Activated T-helper 9 cell treated with anti-CD3 and anti-CD28 coated beads, Interleukin-2, amount 50 U/mL, for 16 hours (primary cell): ENCODE data around the gene TEX38.
"Not testable (repeated sequence)": the region's sequence is repeated elsewhere in the genome, so short reads cannot be mapped to it uniquely, and the experiment has no call there.

Experiments
- DNase-seq: peaks from one replicate; pipeline ENCODE4 v3.0.0-alpha.2; 2020; ENCODE audit warnings: low read depth

Gene TEX38

GRCh38 chr1:46671554-46671953, at the start of gene TEX38:
Gene TEX38 (plus strand): TSS chr1:46671854. CDS start chr1:46671935, 81 bp downstream.
- DNase-seq, result no peak

DNA sequence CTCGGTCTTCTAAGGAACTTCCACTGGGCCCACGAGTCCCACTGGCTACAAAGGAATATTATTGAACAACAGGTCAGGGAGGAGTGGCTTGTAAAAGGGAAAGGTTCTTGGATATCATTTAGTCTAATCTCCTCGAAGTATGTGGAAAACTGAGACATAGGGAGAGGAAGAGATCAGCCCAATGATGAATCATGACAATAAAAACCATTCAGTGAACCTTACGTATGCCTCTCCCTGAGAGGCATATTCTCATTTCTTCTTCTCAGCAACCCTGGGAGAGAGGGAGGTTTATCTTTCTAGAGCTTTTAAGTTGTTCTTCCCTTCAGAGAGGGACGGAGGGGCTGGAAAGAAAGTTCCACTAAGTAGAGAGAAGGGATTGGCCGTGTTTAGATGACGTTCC, 49.7 kb upstream of the TEX38 start:
- no peak for DNase-seq

- no peak for DNase-seq
Observed at GRCh38 chr1:46622344-46622743, 49.3 kb upstream of the TEX38 start.

GRCh38 chr1:46623743-46624644, 47.7 kb upstream of the TEX38 start:
- no peak for DNase-seq

- DNase-seq, result no peak
Observed at GRCh38 chr1:46630719-46631118, 40.9 kb upstream of the TEX38 start.

- DNase-seq, result no peak
Observed at GRCh38 chr1:46635205-46635604, 36.4 kb upstream of the TEX38 start.

- DNase-seq, result no peak
Observed at GRCh38 chr1:46637444-46638083, 34.1 kb upstream of the TEX38 start.

- no peak for DNase-seq
Observed at GRCh38 chr1:46638921-46639320, 32.7 kb upstream of the TEX38 start.

GRCh38 chr1:46639547-46639946, 32.1 kb upstream of the TEX38 start:
- DNase-seq, result no peak

DNA sequence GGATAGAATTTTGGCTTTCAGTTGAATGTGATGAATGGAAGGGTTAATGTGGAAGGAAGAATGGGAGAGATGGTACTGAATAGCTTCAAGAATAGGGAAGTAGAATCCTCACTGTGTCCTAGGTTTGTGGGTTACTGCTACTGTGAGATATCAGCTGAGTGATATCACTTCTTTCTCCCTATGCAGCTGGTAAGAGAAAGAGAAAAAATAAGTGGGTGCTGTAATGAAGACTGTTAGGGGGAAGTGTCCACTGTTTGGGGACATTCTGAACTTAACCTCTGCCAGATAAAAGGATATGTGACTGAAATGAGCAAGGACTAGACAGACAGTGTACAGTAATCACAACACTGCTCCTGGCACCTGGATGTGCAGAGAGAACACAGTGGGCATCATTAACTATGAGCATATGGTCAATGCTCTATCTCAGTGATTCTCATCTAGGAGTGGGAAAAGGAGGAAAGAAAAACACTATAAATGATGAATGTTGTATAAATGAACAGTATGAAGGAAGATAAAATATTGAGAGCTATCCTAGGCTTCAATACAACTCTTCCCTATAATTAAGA, 29.5 kb upstream of the TEX38 start:
- no peak for DNase-seq

DNA sequence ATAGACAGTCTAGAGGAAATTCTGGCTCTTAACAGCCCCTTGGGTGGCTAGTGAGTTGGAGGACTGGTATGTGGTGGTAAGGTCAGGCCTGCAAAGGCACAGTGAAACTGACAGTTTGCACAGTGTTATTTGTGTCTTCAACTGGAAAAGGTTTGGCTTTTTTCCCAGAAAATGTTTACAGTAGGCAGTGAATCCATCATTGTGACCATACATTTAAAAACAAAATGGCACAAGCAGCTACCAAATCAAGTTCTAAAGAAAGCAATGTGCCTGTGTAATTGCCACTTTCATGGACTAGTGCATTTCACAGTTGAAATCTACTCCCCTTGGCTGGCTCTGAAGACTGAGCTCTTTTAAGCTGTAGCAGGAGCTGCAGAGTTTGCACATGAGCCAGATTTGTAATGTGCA, 28.3 kb upstream of the TEX38 start:
- DNase-seq, result no peak

- DNase-seq, result no peak
Observed at GRCh38 chr1:46645815-46646214, 25.8 kb upstream of the TEX38 start.

DNA sequence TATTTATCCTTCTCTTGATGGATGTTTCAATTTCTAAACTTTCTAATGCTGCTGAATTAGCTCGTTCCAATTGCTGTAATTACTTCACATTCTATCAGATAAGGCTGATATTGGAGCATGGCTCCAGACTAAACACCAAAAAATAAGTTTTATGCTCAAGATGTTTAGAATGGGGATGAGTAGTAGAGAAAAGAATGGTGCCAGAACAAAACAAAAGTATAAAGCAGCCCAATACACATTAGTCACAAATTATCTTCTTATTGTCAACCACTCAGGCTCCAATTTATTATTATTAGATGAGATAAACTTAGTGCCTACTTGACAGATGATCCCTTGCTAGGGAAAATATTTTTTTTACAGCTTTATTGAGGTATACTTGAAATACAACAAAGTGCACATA, 25.3 kb upstream of the TEX38 start:
- no peak for DNase-seq

GRCh38 chr1:46646844-46647243, 24.8 kb upstream of the TEX38 start:
- no peak for DNase-seq

DNA sequence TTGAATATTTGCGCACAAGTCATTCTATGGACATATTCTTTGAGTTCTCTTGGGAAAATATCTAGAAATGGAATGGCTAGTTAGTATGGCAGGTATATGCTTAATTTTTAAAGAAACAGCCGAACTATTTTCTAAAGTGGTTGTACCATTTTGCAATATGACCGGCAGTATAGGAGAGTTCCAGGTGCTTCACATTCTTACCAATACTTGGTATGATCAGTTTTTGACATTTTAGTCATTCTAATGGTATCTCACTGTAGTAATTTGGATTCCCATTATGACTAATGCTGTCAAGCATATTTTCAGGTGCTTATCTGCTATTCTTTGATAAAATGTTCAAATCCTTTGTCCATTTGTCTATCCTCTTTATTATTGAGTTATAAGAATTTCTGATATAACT, 24.0 kb upstream of the TEX38 start:
- DNase-seq, result no peak

DNA sequence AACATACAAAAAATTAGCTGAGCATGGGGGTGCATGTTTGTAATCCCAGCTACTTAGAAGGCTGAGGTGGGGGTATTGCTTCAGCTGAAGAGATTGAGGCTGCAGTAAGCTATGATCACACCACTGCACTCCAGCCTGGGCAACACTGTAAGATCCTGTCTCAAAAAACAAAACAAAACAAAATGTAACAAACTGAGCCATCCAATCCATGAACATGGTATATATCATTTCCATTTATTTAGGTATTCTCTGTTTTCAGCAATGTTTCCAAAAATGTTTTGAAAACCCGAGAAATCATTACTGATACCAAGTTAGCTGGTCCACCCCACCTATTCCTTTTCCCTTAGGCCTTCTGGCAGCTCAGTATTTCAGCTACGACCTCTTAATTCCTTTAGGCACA, 21.9 kb upstream of the TEX38 start:
- DNase-seq, result no peak

- DNase-seq, result no peak
Observed at GRCh38 chr1:46650491-46650890, 21.2 kb upstream of the TEX38 start.

GRCh38 chr1:46651152-46651551, 20.5 kb upstream of the TEX38 start:
- DNase-seq, result not testable (repeated sequence)

DNA sequence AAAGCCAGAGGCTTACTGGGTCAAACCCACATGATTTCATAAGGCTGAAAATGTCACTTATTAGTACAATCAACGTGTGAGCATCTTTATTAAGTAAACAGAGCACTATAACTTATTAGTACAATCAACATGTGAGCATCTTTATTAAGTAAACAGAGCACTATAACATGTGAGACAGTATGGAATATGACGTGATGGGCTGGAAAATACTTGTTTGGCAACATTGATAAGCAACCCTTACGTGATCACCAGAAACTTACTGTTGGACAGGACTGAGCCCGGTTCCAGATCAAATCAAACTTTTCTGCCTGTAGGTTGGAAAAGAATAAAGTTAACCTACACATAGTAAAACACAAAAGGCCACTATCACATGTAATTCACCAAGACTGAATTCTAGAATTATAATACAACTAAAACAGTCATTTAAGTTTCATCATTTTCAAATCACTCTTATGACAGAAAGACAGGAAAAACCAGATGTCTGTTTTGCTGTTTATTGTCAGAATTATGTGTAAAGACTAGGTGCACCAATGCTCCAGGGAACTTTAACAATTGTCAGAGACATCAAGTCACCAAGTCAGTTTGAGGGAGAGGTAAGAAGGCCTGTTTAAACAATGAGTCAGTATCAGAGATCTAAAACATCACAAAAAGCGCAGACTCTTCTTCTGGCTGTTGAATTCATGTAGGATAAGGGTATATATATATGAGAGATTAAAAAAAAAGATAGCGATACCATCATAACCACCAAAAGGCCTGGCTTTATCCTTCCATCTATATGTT, 19.1 kb upstream of the TEX38 start:
- no peak for DNase-seq

- no peak for DNase-seq
Observed at GRCh38 chr1:46653405-46653958, 18.2 kb upstream of the TEX38 start.

GRCh38 chr1:46654012-46654411, 17.6 kb upstream of the TEX38 start:
- DNase-seq, result no peak

- DNase-seq, result not testable (repeated sequence)
Observed at GRCh38 chr1:46654698-46655097, 17.0 kb upstream of the TEX38 start.
